Activated naive CD8-positive, alpha-beta T cell treated with anti-CD3 and anti-CD28 coated beads, Interleukin-2, amount 10 ng/mL, durations not matched to agents 7 days and 5 days (primary cell): ENCODE results near the gene VILL. TPM values are rescaled to one million over a fixed set of nuclear protein-coding genes. Genes with fewer than 3 reads are reported as not detected.

ENCODE experiments used
- microRNA-seq: library from miRNA; unstranded; fragments of <30 nt; microRNA quantifications from one replicate; pipeline ENCODE4 v1.2.0, GENCODE V29; 2022
- total RNA-seq, 2 experiments: library from RNA; stranded (reverse); gene quantifications; one replicate each; pipeline ENCODE4 v1.2.3, GENCODE V29; 2021

VILL gene
- total RNA-seq, 2 experiments from 2014 or later: 25.2 to 25.3 TPM

Small RNAs within 50 kb of the gene (microRNA-seq; reads per million reads assigned to microRNA genes)
- 7.0 reads per million, percentile 3 among the genes with 10 or more reads in this experiment for gene MIR26A1

Other genes with a start within 250 kb of the VILL start
- gene CTDSPL, start 128.9 kb upstream of the VILL start, total RNA-seq: 1 to 10 TPM; 1.3 to 2.1 TPM
- 10 to 100 TPM; 36.5 to 45.4 TPM for gene PLCD1, start 38.9 kb downstream of the VILL start, total RNA-seq
- gene DLEC1, start 48.4 kb downstream of the VILL start, total RNA-seq: 1 to 10 TPM; 3.2 to 3.7 TPM
- 10 to 100 TPM; 89.0 to 93.5 TPM for gene ACAA1, start 146.3 kb downstream of the VILL start, total RNA-seq
- gene MYD88, start 147.9 kb downstream of the VILL start, total RNA-seq: 10 to 100 TPM; 68.5 to 70.6 TPM
- 10 to 100 TPM; 54.0 to 55.0 TPM for gene OXSR1, start 174.8 kb downstream of the VILL start, total RNA-seq